Stimulated activated CD4-positive, alpha-beta T cell treated with anti-CD3 and anti-CD28 coated beads, Interleukin-1b, Interleukin-23, amount 100 ng/mL, for 24 hours (primary cell): ENCODE data around the gene ADGRG2.
"Not testable (repeated sequence)": the region's sequence is repeated elsewhere in the genome, so short reads cannot be mapped to it uniquely, and the experiment has no call there.

Source experiments
- DNase-seq, 4 experiments: peaks; one replicate each; pipeline ENCODE4 v3.0.0-alpha.2; 2020; ENCODE audit warnings: low read depth in 4 of 4, low spot score in 1 of 4

Gene ADGRG2

GRCh38 chrX:19007868-19008267 lies 114.4 kb downstream of the ADGRG2 start:
- no peak for DNase-seq

- no peak for DNase-seq
Measured at GRCh38 chrX:19007011-19007410, 115.3 kb downstream of the ADGRG2 start.

GRCh38 chrX:19005909-19006308 lies 116.4 kb downstream of the ADGRG2 start:
- DNase-seq = no peak

- no peak for DNase-seq
Measured at GRCh38 chrX:19003756-19004155, 118.5 kb downstream of the ADGRG2 start.

- no peak for DNase-seq
Measured at GRCh38 chrX:18998653-18999052, 123.6 kb downstream of the ADGRG2 start.

- no peak for DNase-seq
Measured at GRCh38 chrX:18997916-18998315, 124.4 kb downstream of the ADGRG2 start.

GRCh38 chrX:18996536-18996935 lies 125.7 kb downstream of the ADGRG2 start:
- DNase-seq = no peak

GRCh38 chrX:18995221-18995620 lies 127.0 kb downstream of the ADGRG2 start:
- DNase-seq = no peak

- DNase-seq = no peak
Measured at GRCh38 chrX:18994713-18995112, 127.6 kb downstream of the ADGRG2 start.

GRCh38 chrX:18992829-18993228 lies 129.4 kb downstream of the ADGRG2 start:
- no peak for DNase-seq

GRCh38 chrX:18985186-18985435 lies 137.2 kb downstream of the ADGRG2 start:
- no peak for DNase-seq

- DNase-seq = peak; percentile 63 to 77 (median 70)
Measured at GRCh38 chrX:18984381-18985185, 137.7 kb downstream of the ADGRG2 start.

GRCh38 chrX:18983666-18984380 lies 138.4 kb downstream of the ADGRG2 start, which contains the start of gene PHKA2:
PHKA2 (minus strand) TSS chrX:18984114; CDS start chrX:18983932, 182 bp downstream.
- peak in 3 of 4 experiments; percentile 3 to 30 (median 21) for DNase-seq

- DNase-seq = no peak
Measured at GRCh38 chrX:18981124-18981807, 141.0 kb downstream of the ADGRG2 start.

- not testable (repeated sequence) for DNase-seq
Measured at GRCh38 chrX:18980262-18980661, 142.0 kb downstream of the ADGRG2 start.

- DNase-seq = no peak
Measured at GRCh38 chrX:18974993-18975392, 147.3 kb downstream of the ADGRG2 start.

- no peak for DNase-seq
Measured at GRCh38 chrX:18973527-18974192, 148.6 kb downstream of the ADGRG2 start.

- no peak for DNase-seq
Measured at GRCh38 chrX:18971506-18971905, 150.8 kb downstream of the ADGRG2 start.

GRCh38 chrX:18970465-18970864 lies 151.8 kb downstream of the ADGRG2 start:
- DNase-seq = no peak

GRCh38 chrX:18966624-18967023 lies 155.6 kb downstream of the ADGRG2 start:
- no peak for DNase-seq

GRCh38 chrX:18964901-18965300 lies 157.4 kb downstream of the ADGRG2 start:
- DNase-seq = no peak
